ENCODE results near the gene CDA.

The CDA gene

GRCh38 chr1:20625176-20626097 lies 36.5 kb downstream of the CDA start:
- DNase-seq (ENCODE audit: extremely low spot score) = no peak
- no peak for TF ChIP-seq SUZ12 (IDR thresholded peaks at IDR 0.05)
- no peak for TF ChIP-seq TARDBP (IDR thresholded peaks at IDR 0.05)
- POLR2A ChIA-PET = interaction anchor here (2.3 kb wide), 1 partner anchor 8 kb away, joined by 10 read pairs; no protein-coding TSS in a partner anchor
- CTCF ChIA-PET = interaction anchor here (1.1 kb wide), 1 partner anchor 50 kb away, joined by 4 read pairs; no protein-coding TSS in a partner anchor

GRCh38 chr1:20626098-20626427 lies 37.2 kb downstream of the CDA start:
- ChIA-PET POLR2A (interaction anchor here (2.3 kb wide), 1 partner anchor 8 kb away, joined by 10 read pairs; no protein-coding TSS in a partner anchor), CTCF (interaction anchor here (1.1 kb wide), 1 partner anchor 51 kb away, joined by 4 read pairs; no protein-coding TSS in a partner anchor)
- TF ChIP-seq ZNF384 (IDR thresholded peaks at IDR 0.05) (no peak), ELF4 (IDR thresholded peaks at IDR 0.05) (no peak)
- DNase-seq (ENCODE audit: extremely low spot score) = no peak

GRCh38 chr1:20626524-20626923 lies 37.6 kb downstream of the CDA start:
- POLR2A ChIA-PET = no interaction called here
- TF ChIP-seq TARDBP (IDR thresholded peaks at IDR 0.05) = no peak
- TF ChIP-seq ARNT (IDR thresholded peaks at IDR 0.05) = no peak
- CTCF ChIA-PET = no interaction called here
- DNase-seq (ENCODE audit: extremely low spot score) = no peak

GRCh38 chr1:20630729-20631128 lies 41.8 kb downstream of the CDA start:
- TF ChIP-seq ARNT (IDR thresholded peaks at IDR 0.05) (no peak), TARDBP (IDR thresholded peaks at IDR 0.05) (no peak)
- no peak for DNase-seq (ENCODE audit: extremely low spot score)
- POLR2A ChIA-PET = no interaction called here
- CTCF ChIA-PET = interaction anchor here (4.6 kb wide), 1 partner anchor 55 kb away, joined by 39 read pairs; no protein-coding TSS in a partner anchor

GRCh38 chr1:20632386-20632785 lies 43.5 kb downstream of the CDA start:
- ChIA-PET POLR2A (interaction anchor here (1.2 to 2.6 kb wide), 3 partner anchors 14 to 106 kb away, joined by 3 to 11 read pairs (median 3); partner anchors contain the start of gene CDA), CTCF (interaction anchor here (0.7 to 4.6 kb wide), 8 partner anchors 8 to 476 kb away, joined by 3 to 39 read pairs (median 4); partner anchors contain the start of genes CDA and FAM43B)
- DNase-seq (ENCODE audit: extremely low spot score) = no peak
- TF ChIP-seq NFRKB (IDR thresholded peaks at IDR 0.05) (no peak), FOXM1 (IDR thresholded peaks at IDR 0.05; ENCODE audit: borderline replicate concordance) (no peak), CTBP1 (IDR thresholded peaks at IDR 0.05; ENCODE audit: borderline replicate concordance) (no peak), BHLHE40 (IDR thresholded peaks at IDR 0.05; ENCODE audit: borderline replicate concordance) (no peak), FOXA1 (IDR thresholded peaks at IDR 0.05) (no peak), TARDBP (IDR thresholded peaks at IDR 0.05) (no peak), SP1 (IDR thresholded peaks at IDR 0.05) (no peak), PKNOX1 (IDR thresholded peaks at IDR 0.05) (no peak), L3MBTL2 (conservative IDR thresholded peaks at IDR 0.05) (no peak), HDGF (IDR thresholded peaks at IDR 0.05; ENCODE audit: borderline replicate concordance) (no peak), ARNT (IDR thresholded peaks at IDR 0.05) (no peak), ZNF384 (IDR thresholded peaks at IDR 0.05) (no peak), LEF1 (IDR thresholded peaks at IDR 0.05; ENCODE audit: borderline replicate concordance) (no peak)

- ChIA-PET CTCF (interaction anchor here (0.6 to 4.6 kb wide), 16 partner anchors 9 to 691 kb away, joined by 3 to 39 read pairs (median 4); partner anchors contain the start of genes CDA, DDOST and FAM43B), POLR2A (interaction anchor here (0.5 to 2.6 kb wide), 27 partner anchors 9 to 153 kb away, joined by 3 to 27 read pairs (median 4); partner anchors contain the start of genes CDA, DDOST, FAM43B and HP1BP3)
- DNase-seq (ENCODE audit: extremely low spot score) = peak; percentile 91
- TF ChIP-seq L3MBTL2 (conservative IDR thresholded peaks at IDR 0.05) (peak; percentile 86), NFRKB (IDR thresholded peaks at IDR 0.05) (no peak), FOXK2 (IDR thresholded peaks at IDR 0.05) (no peak), FOXA1 (IDR thresholded peaks at IDR 0.05) (no peak), SUZ12 (IDR thresholded peaks at IDR 0.05) (no peak), LEF1 (IDR thresholded peaks at IDR 0.05; ENCODE audit: borderline replicate concordance) (no peak), ARNT (IDR thresholded peaks at IDR 0.05) (0 out of 2 replicates have a peak, but pooled peaks have one; percentile 19), TARDBP (IDR thresholded peaks at IDR 0.05) (no peak), SP1 (IDR thresholded peaks at IDR 0.05) (no peak), ELF4 (IDR thresholded peaks at IDR 0.05) (no peak)
These were observed 44.5 kb downstream of the CDA start, which contains the start of gene PINK1 for GRCh38 chr1:20633190-20634064. PINK1 (plus strand) TSS chr1:20633458; CDS start chr1:20633549, 91 bp downstream.

GRCh38 chr1:20634065-20634593 lies 45.2 kb downstream of the CDA start:
- CTCF ChIA-PET = interaction anchor here (0.6 to 4.6 kb wide), 9 partner anchors 10 to 691 kb away, joined by 3 to 39 read pairs (median 3); partner anchors contain the start of genes CDA and DDOST
- DNase-seq (ENCODE audit: extremely low spot score) = no peak
- TF ChIP-seq CTBP1 (IDR thresholded peaks at IDR 0.05; ENCODE audit: borderline replicate concordance) (no peak), PKNOX1 (IDR thresholded peaks at IDR 0.05) (no peak), HDGF (IDR thresholded peaks at IDR 0.05; ENCODE audit: borderline replicate concordance) (no peak), NFRKB (IDR thresholded peaks at IDR 0.05) (no peak), BHLHE40 (IDR thresholded peaks at IDR 0.05; ENCODE audit: borderline replicate concordance) (no peak), LEF1 (IDR thresholded peaks at IDR 0.05; ENCODE audit: borderline replicate concordance) (no peak), SP1 (IDR thresholded peaks at IDR 0.05) (no peak), ARNT (IDR thresholded peaks at IDR 0.05) (no peak), SUZ12 (IDR thresholded peaks at IDR 0.05) (no peak), L3MBTL2 (conservative IDR thresholded peaks at IDR 0.05) (no peak), ELF4 (IDR thresholded peaks at IDR 0.05) (no peak), FOXK2 (IDR thresholded peaks at IDR 0.05) (no peak)
- POLR2A ChIA-PET = interaction anchor here (0.5 to 2.6 kb wide), 27 partner anchors 9 to 153 kb away, joined by 3 to 27 read pairs (median 4); partner anchors contain the start of genes CDA, DDOST, FAM43B and HP1BP3

Data from HEK293T (cell line).